HepG2 (cell line): Measurements from ENCODE around the gene NAV2. TPM values are rescaled to one million over a fixed set of nuclear protein-coding genes. Genes with fewer than 3 reads are reported as not detected.

Source experiments
- ARNT2 ChIP-seq: sonication (generic); formaldehyde crosslinking; IDR thresholded peaks from 2 replicates; pipeline ENCODE4 v1.8.0; 2022; ENCODE audit warnings: mild to moderate bottlenecking, low read depth, missing genetic modification reagents, moderate library complexity
- ASH2L ChIP-seq: fragments of 300-600, 200-600 bp; sonication (generic); IDR thresholded peaks from 2 replicates; pipeline ENCODE4 v1.7.0; 2017; ENCODE audit warnings: low read depth, mild to moderate bottlenecking, moderate library complexity, mixed read lengths, low read length; ENCODE audit not compliant: insufficient read length
- CENPX ChIP-seq: sonication (generic); formaldehyde crosslinking; IDR thresholded peaks from 2 replicates; pipeline ENCODE4 v1.9.0; 2021; ENCODE audit warnings: mild to moderate bottlenecking, missing genetic modification reagents, moderate library complexity
- CTCF ChIP-seq: sonication (generic); formaldehyde crosslinking; IDR thresholded peaks from 2 replicates; pipeline ENCODE4 v1.5.0; 2020; ENCODE audit warnings: mild to moderate bottlenecking, missing genetic modification reagents, moderate library complexity
- EED ChIP-seq: sonication (generic); formaldehyde crosslinking; IDR thresholded peaks from 2 replicates; pipeline ENCODE4 v1.5.0; 2020; ENCODE audit warnings: mild to moderate bottlenecking, missing genetic modification reagents
- HNRNPL ChIP-seq: fragments of 200-400 bp; formaldehyde crosslinking; IDR thresholded peaks from 2 replicates; pipeline ENCODE4 v1.6.1; 2017; ENCODE audit warnings: mild to moderate bottlenecking, low read depth, low read length
- IKZF1 ChIP-seq: fragments of 450-650 bp; IDR thresholded peaks from 2 replicates; pipeline ENCODE4 v1.7.1; 2016
- KAT8 ChIP-seq: IDR thresholded peaks from 2 replicates; pipeline ENCODE4 v1.6.1; 2016; ENCODE audit warnings: missing genetic modification reagents, missing compliant biosample characterization
- KLF15 ChIP-seq: sonication (generic); formaldehyde crosslinking; IDR thresholded peaks from 2 replicates; pipeline ENCODE4 v1.8.1; 2023; ENCODE audit warnings: borderline replicate concordance, mild to moderate bottlenecking, inconsistent platforms, missing genetic modification reagents, mixed read lengths
- KLF9 ChIP-seq: IDR thresholded peaks from 2 replicates; pipeline ENCODE4 v1.6.1; 2016; ENCODE audit warnings: low read depth
- LBX2 ChIP-seq: sonication (generic); formaldehyde crosslinking; IDR thresholded peaks from 2 replicates; pipeline ENCODE4 v1.5.0; 2020; ENCODE audit warnings: missing genetic modification reagents, mild to moderate bottlenecking, borderline replicate concordance
- MAZ ChIP-seq, 2 experiments: sonication (generic) in 1 of 2; formaldehyde crosslinking in 1 of 2; IDR thresholded peaks; 2 replicates each; pipeline versions ENCODE4 v1.5.0 to v1.6.1; 2012 to 2020; ENCODE audit warnings: low read depth in 2 of 2, mild to moderate bottlenecking in 2 of 2, borderline replicate concordance in 1 of 2, improper control_type of control experiment in 1 of 2, low read length in 1 of 2, missing genetic modification reagents in 1 of 2, moderate library complexity in 1 of 2
- MLX ChIP-seq: IDR thresholded peaks from 2 replicates; pipeline ENCODE4 v1.6.1; 2016
- NFATC3 ChIP-seq: sonication (generic); formaldehyde crosslinking; IDR thresholded peaks from 2 replicates; pipeline ENCODE4 v1.5.1; 2020; ENCODE audit warnings: mild to moderate bottlenecking, missing genetic modification reagents
- PCBP2 ChIP-seq: fragments of 200-400 bp; formaldehyde crosslinking; optimal IDR thresholded peaks from 2 replicates; pipeline ENCODE3; 2018; ENCODE audit warnings: low read length, low read depth; ENCODE audit not compliant: poor library complexity, severe bottlenecking
- PHF8 ChIP-seq: sonication (generic); formaldehyde crosslinking; IDR thresholded peaks from 2 replicates; pipeline ENCODE4 v1.5.0; 2020; ENCODE audit warnings: missing genetic modification reagents
- RELA ChIP-seq: sonication (generic); formaldehyde crosslinking; IDR thresholded peaks from 2 replicates; pipeline ENCODE4 v1.4.0; 2020; ENCODE audit warnings: missing genetic modification reagents
- SAFB2 ChIP-seq: sonication (generic); formaldehyde crosslinking; IDR thresholded peaks from 2 replicates; pipeline ENCODE4 v1.5.1; 2020; ENCODE audit warnings: missing genetic modification reagents, low read depth, mild to moderate bottlenecking, borderline replicate concordance
- SRSF4 ChIP-seq: fragments of 200-400 bp; formaldehyde crosslinking; IDR thresholded peaks from one replicate; pipeline ENCODE4 v1.6.1; 2018; ENCODE audit warnings: mild to moderate bottlenecking, low read depth, low read length, moderate library complexity; ENCODE audit not compliant: poor library complexity, severe bottlenecking
- ZNF468 ChIP-seq: sonication (generic); formaldehyde crosslinking; IDR thresholded peaks from 2 replicates; pipeline ENCODE4 v1.8.0; 2022; ENCODE audit warnings: mild to moderate bottlenecking, moderate library complexity, missing genetic modification reagents
- ZNF589 ChIP-seq: sonication (generic); formaldehyde crosslinking; conservative IDR thresholded peaks from 2 replicates; pipeline ENCODE4 v1.8.0; 2022; ENCODE audit warnings: mild to moderate bottlenecking, moderate library complexity, missing genetic modification reagents
- ZNF616 ChIP-seq: sonication (generic); formaldehyde crosslinking; IDR thresholded peaks from 2 replicates; pipeline ENCODE4 v1.5.0; 2020; ENCODE audit warnings: low read depth, mild to moderate bottlenecking, missing genetic modification reagents
- ZNF7 ChIP-seq: IDR thresholded peaks from 2 replicates; pipeline ENCODE4 v1.6.1; 2016; ENCODE audit warnings: missing biosample characterization, missing genetic modification reagents
- ZNF761 ChIP-seq: sonication (generic); formaldehyde crosslinking; conservative IDR thresholded peaks from 2 replicates; pipeline ENCODE4 v1.4.0; 2020; ENCODE audit warnings: mild to moderate bottlenecking, missing genetic modification reagents
- ZNF766 ChIP-seq: sonication (generic); formaldehyde crosslinking; IDR thresholded peaks from 2 replicates; pipeline ENCODE4 v1.5.0; 2020; ENCODE audit warnings: missing genetic modification reagents, borderline replicate concordance
- ZNF788 ChIP-seq: sonication (generic); formaldehyde crosslinking; IDR thresholded peaks from 2 replicates; pipeline ENCODE4 v1.5.0; 2020; ENCODE audit warnings: mild to moderate bottlenecking, missing genetic modification reagents, borderline replicate concordance
- ZSCAN29 ChIP-seq: sonication (generic); formaldehyde crosslinking; conservative IDR thresholded peaks from 2 replicates; pipeline ENCODE4 v1.4.0; 2020; ENCODE audit warnings: mild to moderate bottlenecking, missing genetic modification reagents
- polyA plus RNA-seq, 8 experiments: library from polyadenylated mRNA; depleted of rRNA in 3 of 8; stranded (reverse) in 7 of 8; unstranded in 1 of 8; fragments of >200 nt; fragmentation: Illumina TruSeq in 4 of 8; extraction: Trizol in 4 of 8; gene quantifications; 2 replicates each; pipeline versions ENCODE4 v1.2.1 to v1.2.3, GENCODE V29; 2011 to 2016; ENCODE audit warnings: low read depth in 4 of 8, missing spikeins in 1 of 8, mixed read lengths in 1 of 8; ENCODE audit not compliant: insufficient read depth in 1 of 8
- total RNA-seq, 5 experiments: library from RNA; depleted of rRNA; stranded (reverse); fragments of >200 nt; fragmentation: Illumina TruSeq; extraction: Trizol; gene quantifications; 2 replicates each; pipeline ENCODE4 v1.2.3, GENCODE V29; 2016; ENCODE audit warnings: low read depth in 1 of 5

The NAV2 gene
- total and polyA plus RNA-seq, 2 of the 13 experiments (the other 11 are each of a cell fraction or from before 2014, with no cell fraction given): 9.3 to 34.6 TPM

GRCh38 chr11:19712281-19713195 lies at the start of gene NAV2 (continued):
- no peak for TF ChIP-seq ZNF468 (CRISPR knock-in tag)
- no peak for TF ChIP-seq ZNF7 (CRISPR knock-in tag)
- no peak for TF ChIP-seq ASH2L
- TF ChIP-seq RELA: no peak
- no peak for TF ChIP-seq ZNF788 (CRISPR knock-in tag)
- TF ChIP-seq ZNF761 (CRISPR knock-in tag): 0 out of 2 replicates have a peak, but pooled peaks have one; percentile 45
- TF ChIP-seq ZSCAN29: no peak
- no peak for TF ChIP-seq LBX2
- peak; percentile 43; the same call in 1 of the 2 replicates for TF ChIP-seq PHF8
- no peak for TF ChIP-seq ZNF616
- no peak for TF ChIP-seq IKZF1
- TF ChIP-seq KLF15: no peak
- TF ChIP-seq KAT8 (CRISPR knock-in tag): no peak
- TF ChIP-seq MLX (CRISPR knock-in tag): no peak
- TF ChIP-seq SRSF4: no peak
- TF ChIP-seq ARNT2 (CRISPR knock-in tag): peak; percentile 72; the same call in 1 of the 2 replicates
- no peak for TF ChIP-seq PCBP2
- TF ChIP-seq ZNF589 (CRISPR knock-in tag): no peak
- TF ChIP-seq EED: no peak
- TF ChIP-seq HNRNPL: no peak
- no peak for TF ChIP-seq NFATC3
- TF ChIP-seq CTCF: no peak
- TF ChIP-seq SAFB2 (CRISPR knock-in tag): no peak
- no peak for TF ChIP-seq ZNF766
- no peak for TF ChIP-seq KLF9 (CRISPR knock-in tag)
- TF ChIP-seq CENPX (CRISPR knock-in tag): no peak
- no peak for TF ChIP-seq MAZ (IDR thresholded peaks at IDR 0.05; ENCODE audit: borderline replicate concordance, low read depth, low read length)
- no peak for TF ChIP-seq MAZ (CRISPR knock-in tag; IDR thresholded peaks at IDR 0.05; ENCODE audit: low read depth)
